ENCODE measurements around the gene ANKRD11.

GRCh38 chr16:89398924-89399323 lies 91.4 kb downstream of the ANKRD11 start:
- TF ChIP-seq CTCF (IDR thresholded peaks at IDR 0.05) (no peak), ZFX (IDR thresholded peaks at IDR 0.05; ENCODE audit: borderline replicate concordance) (no peak)

Data from 22Rv1 (cell line).